Mucosa of rectum (tissue), 2 donors: ENCODE data around the gene MMP17.

ENCODE experiments used
- H3K27ac ChIP-seq, 2 donors: one replicate each; pipeline ENCODE4 v1.7.0; 2013; ENCODE audit warnings: inconsistent platforms in 2 of 2, low read depth in 2 of 2, low read length in 2 of 2
- H3K27me3 ChIP-seq, 2 donors: one replicate each; pipeline ENCODE4 v1.7.0; 2013; ENCODE audit warnings: low read length in 2 of 2; ENCODE audit not compliant: control insufficient read depth in 2 of 2, insufficient read depth in 2 of 2
- H3K36me3 ChIP-seq, 2 donors: one replicate each; pipeline ENCODE4 v1.7.0; 2013; ENCODE audit warnings: low read length in 2 of 2; ENCODE audit not compliant: control insufficient read depth in 2 of 2, insufficient read depth in 2 of 2
- H3K4me1 ChIP-seq, 2 donors: one replicate each; pipeline ENCODE4 v1.7.0; 2013; ENCODE audit warnings: low read length in 2 of 2, mild to moderate bottlenecking in 1 of 2; ENCODE audit not compliant: control insufficient read depth in 2 of 2, insufficient read depth in 2 of 2
- H3K4me3 ChIP-seq, 2 donors: one replicate each; pipeline ENCODE4 v1.7.0; 2013; ENCODE audit warnings: low read length in 2 of 2
- H3K9ac ChIP-seq, 2 donors: one replicate each; pipeline ENCODE4 v1.7.0; 2013; ENCODE audit warnings: low read length in 2 of 2, low read depth in 1 of 2, mild to moderate bottlenecking in 1 of 2
- H3K9me3 ChIP-seq, 2 donors: one replicate each; pipeline ENCODE4 v1.7.0; 2013; ENCODE audit warnings: low read length in 2 of 2; ENCODE audit not compliant: control insufficient read depth in 2 of 2
- donor health status: healthy.
- donor health status: Normal muscosa, but diverticular disease.

MMP17 gene

GRCh38 chr12:131827961-131828534 is at the start of gene MMP17:
TSS of gene MMP17 (plus strand) at chr12:131828393. CDS start at chr12:131828495, 102 bp downstream.
- peaks cover 18 to 31% of the 10 kb centered on the region in 2 donors for H3K27me3 ChIP-seq
- H3K27ac ChIP-seq, result no peak within 1 kb of the TSS
- peak within 1 kb of the TSS in 1 of 2 donors; percentile 33 for H3K9ac ChIP-seq

GRCh38 chr12:131779027-131779426 is 49.2 kb upstream of the MMP17 start:
- Histone ChIP-seq H3K27ac (no peak overlapping the region), H3K9me3 (no peaks in the 10 kb centered on the region), H3K9ac (no peak overlapping the region), H3K27me3 (no peaks in the 10 kb centered on the region), H3K4me3 (no peak overlapping the region), H3K36me3 (peaks cover 41 to 45% of the 10 kb centered on the region in 2 donors), H3K4me1 (no peaks in the 10 kb centered on the region)

More at GRCh38 chr12:131827961-131828534, at the start of gene MMP17:
- Histone ChIP-seq H3K4me1 (peaks cover 4 to 14% of the 10 kb centered on the region in 2 donors), H3K36me3 (no peaks in the 10 kb centered on the region), H3K4me3 (peak within 1 kb of the TSS; percentile 35 to 37), H3K9me3 (no peaks in the 10 kb centered on the region)

- no peak overlapping the region for H3K9ac ChIP-seq
- H3K4me1 ChIP-seq, result no peaks in the 10 kb centered on the region
- peaks cover 51 to 54% of the 10 kb centered on the region in 2 donors for H3K36me3 ChIP-seq
- H3K4me3 ChIP-seq, result no peak overlapping the region
- no peak overlapping the region for H3K27ac ChIP-seq
- no peaks in the 10 kb centered on the region for H3K9me3 ChIP-seq
- H3K27me3 ChIP-seq, result no peaks in the 10 kb centered on the region
Measured at GRCh38 chr12:131782061-131782460, 46.1 kb upstream of the MMP17 start.

- Histone ChIP-seq H3K36me3 (peaks cover 51 to 52% of the 10 kb centered on the region in 2 donors), H3K9me3 (no peaks in the 10 kb centered on the region), H3K9ac (no peak overlapping the region), H3K27ac (no peak overlapping the region), H3K4me3 (no peak overlapping the region), H3K27me3 (no peaks in the 10 kb centered on the region), H3K4me1 (no peaks in the 10 kb centered on the region)
Measured at GRCh38 chr12:131783915-131784541, 44.2 kb upstream of the MMP17 start.

GRCh38 chr12:131784909-131785762 is 43.1 kb upstream of the MMP17 start:
- no peaks in the 10 kb centered on the region for H3K4me1 ChIP-seq
- no peak overlapping the region for H3K9ac ChIP-seq
- H3K27me3 ChIP-seq, result no peaks in the 10 kb centered on the region
- H3K4me3 ChIP-seq, result no peak overlapping the region
- no peak overlapping the region for H3K27ac ChIP-seq
- no peaks in the 10 kb centered on the region for H3K9me3 ChIP-seq
- H3K36me3 ChIP-seq, result peaks cover 49 to 51% of the 10 kb centered on the region in 2 donors

- no peaks in the 10 kb centered on the region for H3K9me3 ChIP-seq
- no peaks in the 10 kb centered on the region for H3K4me1 ChIP-seq
- H3K4me3 ChIP-seq, result no peak overlapping the region
- no peak overlapping the region for H3K27ac ChIP-seq
- no peak overlapping the region for H3K9ac ChIP-seq
- peaks cover 44 to 51% of the 10 kb centered on the region in 2 donors for H3K36me3 ChIP-seq
- H3K27me3 ChIP-seq, result no peaks in the 10 kb centered on the region
Measured at GRCh38 chr12:131785763-131786330, 42.3 kb upstream of the MMP17 start.

- H3K9me3 ChIP-seq, result no peaks in the 10 kb centered on the region
- H3K27ac ChIP-seq, result no peak overlapping the region
- H3K4me1 ChIP-seq, result no peaks in the 10 kb centered on the region
- no peak overlapping the region for H3K4me3 ChIP-seq
- H3K36me3 ChIP-seq, result peaks cover 43 to 53% of the 10 kb centered on the region in 2 donors
- H3K9ac ChIP-seq, result no peak overlapping the region
- no peaks in the 10 kb centered on the region for H3K27me3 ChIP-seq
Measured at GRCh38 chr12:131786331-131786730, 41.9 kb upstream of the MMP17 start.

GRCh38 chr12:131787143-131787660 is 41.0 kb upstream of the MMP17 start:
- Histone ChIP-seq H3K27me3 (no peaks in the 10 kb centered on the region), H3K36me3 (peaks cover 45 to 51% of the 10 kb centered on the region in 2 donors), H3K9ac (no peak overlapping the region), H3K4me1 (no peaks in the 10 kb centered on the region), H3K27ac (no peak overlapping the region), H3K4me3 (no peak overlapping the region), H3K9me3 (no peaks in the 10 kb centered on the region)

GRCh38 chr12:131788070-131788469 is 40.1 kb upstream of the MMP17 start:
- no peak overlapping the region for H3K27ac ChIP-seq
- H3K36me3 ChIP-seq, result peaks cover 44 to 56% of the 10 kb centered on the region in 2 donors
- H3K27me3 ChIP-seq, result no peaks in the 10 kb centered on the region

More at GRCh38 chr12:131788070-131788469, 40.1 kb upstream of the MMP17 start:
- Histone ChIP-seq H3K9me3 (no peaks in the 10 kb centered on the region), H3K4me3 (no peak overlapping the region), H3K4me1 (no peaks in the 10 kb centered on the region), H3K9ac (no peak overlapping the region)
